ENCODE measurements around the gene LONRF3.

DNA sequence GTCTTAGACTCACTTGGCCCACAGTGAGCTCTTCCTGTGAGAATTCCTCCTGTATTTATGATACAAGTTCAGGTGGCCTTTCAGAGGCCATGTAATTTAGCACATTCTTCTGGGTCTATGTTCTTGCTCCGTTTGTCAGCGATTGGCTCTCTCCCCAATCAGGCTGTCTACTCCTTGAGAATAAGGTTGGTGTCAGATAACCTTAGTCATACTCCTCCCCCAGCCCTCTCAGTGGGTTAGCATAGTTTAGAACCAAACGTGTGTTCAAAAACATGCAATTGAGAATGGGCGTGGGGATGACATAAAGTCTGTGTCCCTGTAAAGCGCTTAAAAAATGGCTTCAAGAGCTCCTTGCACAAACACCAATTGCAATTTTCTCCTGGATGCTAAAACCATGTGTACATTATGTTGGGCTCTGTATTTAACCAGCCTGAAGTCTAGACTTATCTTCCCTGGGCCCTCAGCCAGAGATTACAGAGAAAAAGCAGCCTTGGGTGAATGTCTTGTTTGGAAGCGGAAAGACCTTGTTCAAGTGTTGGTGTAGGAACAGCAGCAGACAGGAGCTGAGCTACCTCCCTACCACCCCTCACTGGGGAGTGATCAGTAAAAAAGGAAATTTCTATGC, 88.4 kb downstream of the LONRF3 start:
- TF ChIP-seq, protein P1, sequence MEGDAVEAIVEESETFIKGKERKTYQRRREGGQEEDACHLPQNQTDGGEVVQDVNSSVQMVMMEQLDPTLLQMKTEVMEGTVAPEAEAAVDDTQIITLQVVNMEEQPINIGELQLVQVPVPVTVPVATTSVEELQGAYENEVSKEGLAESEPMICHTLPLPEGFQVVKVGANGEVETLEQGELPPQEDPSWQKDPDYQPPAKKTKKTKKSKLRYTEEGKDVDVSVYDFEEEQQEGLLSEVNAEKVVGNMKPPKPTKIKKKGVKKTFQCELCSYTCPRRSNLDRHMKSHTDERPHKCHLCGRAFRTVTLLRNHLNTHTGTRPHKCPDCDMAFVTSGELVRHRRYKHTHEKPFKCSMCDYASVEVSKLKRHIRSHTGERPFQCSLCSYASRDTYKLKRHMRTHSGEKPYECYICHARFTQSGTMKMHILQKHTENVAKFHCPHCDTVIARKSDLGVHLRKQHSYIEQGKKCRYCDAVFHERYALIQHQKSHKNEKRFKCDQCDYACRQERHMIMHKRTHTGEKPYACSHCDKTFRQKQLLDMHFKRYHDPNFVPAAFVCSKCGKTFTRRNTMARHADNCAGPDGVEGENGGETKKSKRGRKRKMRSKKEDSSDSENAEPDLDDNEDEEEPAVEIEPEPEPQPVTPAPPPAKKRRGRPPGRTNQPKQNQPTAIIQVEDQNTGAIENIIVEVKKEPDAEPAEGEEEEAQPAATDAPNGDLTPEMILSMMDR (conservative IDR thresholded peaks at IDR 0.05 in 1 of 2, IDR thresholded peaks at IDR 0.05 in 1 of 2; ENCODE audit: low read depth in 1 of 2, low read length in 2 of 2) = no peak
- no peak for TF ChIP-seq EZH2 (IDR thresholded peaks at IDR 0.05; ENCODE audit: low read length, missing control alignments)
